HG03097 (cell line): Measurements from ENCODE around the gene KCNK1.

ENCODE experiments used
- ATAC-seq: cut with Tn5 transposase; IDR thresholded peaks from one replicate; pipeline ENCODE4 v1.9.1; 2021; ENCODE audit not compliant: unreplicated experiment, low FRiP score

The KCNK1 gene

DNA sequence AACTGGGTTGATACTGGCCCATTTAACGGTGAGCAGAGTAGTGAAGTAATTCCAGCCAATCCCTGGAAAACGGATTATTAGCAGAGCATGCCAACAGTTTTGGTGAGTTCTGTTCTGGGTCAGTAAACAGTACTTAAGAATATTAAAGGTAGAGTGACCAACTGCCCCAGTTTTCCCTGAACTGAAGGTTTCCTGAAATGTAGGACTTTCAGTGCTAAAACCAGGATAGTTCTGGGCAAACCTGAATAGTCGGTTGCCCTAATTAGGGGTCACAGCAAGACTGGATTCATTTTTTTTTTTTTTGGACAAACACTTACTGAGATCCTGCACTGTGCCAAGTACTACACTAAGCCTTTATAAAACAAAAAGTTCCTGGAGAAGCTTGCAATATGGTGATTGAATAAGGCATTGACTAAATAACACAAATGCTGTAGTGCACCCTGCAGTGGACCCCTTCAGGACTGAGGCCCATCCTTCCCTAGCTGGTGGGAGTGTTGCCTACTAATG lies 75.9 kb downstream of the KCNK1 start:
- no peak for ATAC-seq

DNA sequence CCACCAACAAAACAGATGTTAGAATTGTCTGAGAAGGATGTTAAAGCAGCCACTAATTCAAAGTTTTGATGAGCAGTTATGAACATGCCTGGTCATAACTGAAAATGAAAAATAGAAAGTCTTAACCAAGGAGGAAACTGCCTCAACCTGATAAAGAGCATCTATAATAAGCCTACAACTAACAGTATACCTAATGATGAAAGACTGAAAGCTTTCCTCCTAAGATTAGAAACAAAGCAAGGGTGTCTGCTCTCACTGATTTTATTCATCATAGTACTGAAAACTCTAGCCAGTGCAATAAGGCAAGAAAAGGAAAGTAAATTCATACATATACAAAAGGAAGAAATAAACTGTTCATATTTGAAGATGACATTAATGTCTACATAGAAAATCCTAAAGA lies 82.0 kb downstream of the KCNK1 start:
- no peak for ATAC-seq

- ATAC-seq = no peak
Observed at GRCh38 chr1:233700338-233700737, 86.4 kb downstream of the KCNK1 start.

- ATAC-seq = no peak
Observed at GRCh38 chr1:233704170-233704897, 90.4 kb downstream of the KCNK1 start.

DNA sequence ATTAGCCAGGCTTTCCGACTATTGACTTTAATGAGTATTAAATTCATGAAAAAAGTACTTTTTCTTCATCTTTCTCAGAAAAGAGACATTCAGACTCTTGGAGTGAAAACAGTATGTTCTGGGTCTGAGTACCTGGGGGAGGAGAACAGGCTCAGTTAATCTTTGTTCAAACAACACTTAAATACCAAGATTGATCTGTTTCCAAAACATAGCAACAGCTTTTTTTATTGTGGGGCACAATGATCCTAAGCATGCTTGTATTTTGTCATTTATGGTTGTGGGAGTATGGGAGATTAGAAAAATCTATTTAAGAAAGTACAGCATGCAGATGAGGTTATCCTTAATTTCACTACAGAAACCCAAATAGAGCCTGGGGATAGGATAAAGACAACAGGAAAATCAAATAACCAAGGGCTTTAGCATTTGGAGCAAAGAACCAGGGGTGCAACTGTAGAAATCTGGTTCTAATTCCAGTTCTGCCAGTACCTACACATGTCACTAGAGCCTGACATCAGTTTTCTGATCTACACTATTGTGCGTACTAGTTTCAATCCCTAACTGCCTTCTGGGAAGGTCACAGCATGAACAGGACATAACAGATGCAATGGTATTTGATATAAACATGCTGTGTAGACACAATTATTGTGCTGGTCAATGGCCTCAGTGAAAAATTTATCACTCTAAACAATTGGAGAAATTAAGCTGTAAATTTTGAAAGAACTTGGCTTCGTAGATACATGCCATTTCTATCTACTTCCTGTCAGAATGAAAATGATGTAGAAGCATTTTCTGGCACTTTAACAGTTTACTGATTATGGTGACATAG lies 91.2 kb downstream of the KCNK1 start:
- ATAC-seq = no peak

DNA sequence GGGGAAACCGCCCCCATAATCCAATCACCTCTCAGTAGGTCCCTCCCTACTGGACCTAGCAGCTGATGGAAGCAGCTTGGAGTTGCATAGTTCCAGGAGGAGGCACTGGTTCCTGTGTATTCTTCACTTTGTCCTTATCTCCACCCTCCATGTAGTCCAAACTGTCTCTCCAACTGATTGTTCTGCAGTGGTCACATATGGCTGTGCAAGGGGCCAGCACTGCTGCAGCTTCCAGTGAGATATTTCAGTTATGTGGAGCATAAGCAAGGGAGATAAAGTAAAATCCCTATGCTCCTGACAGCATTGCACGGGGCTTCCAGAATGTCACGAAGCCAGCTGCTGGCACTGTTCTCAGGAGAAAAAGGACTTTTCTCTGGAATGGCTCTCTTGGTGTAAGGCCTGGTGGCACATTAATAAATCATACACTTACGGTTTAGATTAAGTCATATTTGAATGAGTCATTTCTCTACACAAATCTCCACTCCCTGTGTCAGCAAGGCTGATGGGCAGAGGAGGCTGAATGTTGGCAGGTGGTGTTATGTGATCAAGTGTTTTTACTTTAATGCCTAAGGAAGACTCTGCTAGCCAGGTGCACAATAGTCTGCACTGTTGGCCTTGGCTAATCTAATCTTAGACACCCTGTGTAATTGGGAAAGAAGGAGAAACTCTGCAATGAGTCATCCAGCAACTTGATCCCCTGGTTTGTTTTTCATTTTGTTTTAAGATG lies 93.4 kb downstream of the KCNK1 start:
- ATAC-seq = no peak

GRCh38 chr1:233707880-233708815 lies 94.2 kb downstream of the KCNK1 start:
- no peak for ATAC-seq

DNA sequence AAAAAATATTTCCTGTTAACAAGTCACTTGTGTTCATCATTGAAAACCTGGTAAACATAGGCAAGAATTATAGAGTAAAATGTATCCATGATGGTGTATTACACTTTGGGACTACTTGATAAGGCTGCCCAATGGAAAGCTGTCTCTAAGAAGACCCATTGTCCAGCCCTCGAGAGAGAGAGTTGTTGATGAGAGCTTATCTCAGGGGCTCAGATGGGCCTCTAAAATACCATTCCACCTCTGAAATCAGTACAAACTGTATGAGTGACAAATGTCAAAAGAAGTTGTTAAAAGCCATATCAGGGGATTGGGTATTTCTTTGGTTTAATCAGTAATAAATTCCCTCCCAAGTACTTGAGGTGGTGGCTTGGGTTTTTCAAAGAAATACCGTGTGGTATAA lies 96.1 kb downstream of the KCNK1 start:
- no peak for ATAC-seq

DNA sequence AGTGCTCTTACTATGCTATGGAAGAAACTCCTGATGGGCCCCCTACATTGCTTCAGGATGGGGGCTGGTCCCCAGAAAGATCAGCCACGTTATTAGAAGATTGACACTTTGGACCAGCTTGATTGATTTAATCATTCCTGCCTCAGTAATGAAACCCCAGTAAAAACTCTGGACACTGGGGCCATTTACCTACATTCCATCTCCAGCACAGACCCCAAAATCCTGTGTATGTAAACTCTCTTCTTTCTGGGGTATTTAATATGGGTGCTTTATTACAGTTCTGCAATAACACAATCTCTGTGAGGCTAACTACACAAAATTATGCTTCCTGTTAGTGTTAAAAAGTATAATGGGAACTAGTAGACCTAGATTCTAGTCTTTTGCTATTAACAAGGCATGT lies 96.6 kb downstream of the KCNK1 start:
- no peak for ATAC-seq

DNA sequence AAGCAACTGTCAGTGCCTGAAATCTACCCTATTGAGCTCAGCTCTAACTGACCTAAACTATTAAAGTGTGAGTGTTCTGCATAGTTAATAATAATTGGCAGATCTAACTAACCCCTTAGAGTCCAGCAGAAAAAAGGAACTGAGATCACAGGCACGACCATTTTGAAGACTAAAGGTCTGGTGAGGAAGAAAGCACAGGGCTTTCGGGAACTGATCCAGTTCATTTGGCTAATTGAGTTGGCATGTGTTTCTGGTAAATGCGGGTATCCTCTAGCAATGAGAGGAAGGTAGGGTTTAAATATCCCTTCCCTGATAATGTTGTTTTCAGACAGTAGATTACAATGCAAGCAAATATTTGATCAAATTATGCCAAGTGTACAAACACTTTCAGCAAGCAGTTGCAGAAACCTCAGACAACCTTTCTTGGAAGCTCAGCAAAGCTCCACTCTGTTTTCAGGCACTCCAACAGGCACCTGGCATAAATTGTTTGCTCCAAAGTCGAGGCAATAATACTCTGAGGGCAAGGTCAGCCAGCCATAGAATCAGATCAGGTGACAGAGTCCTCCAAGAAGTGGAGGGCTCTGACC lies 100.8 kb downstream of the KCNK1 start:
- ATAC-seq = no peak

DNA sequence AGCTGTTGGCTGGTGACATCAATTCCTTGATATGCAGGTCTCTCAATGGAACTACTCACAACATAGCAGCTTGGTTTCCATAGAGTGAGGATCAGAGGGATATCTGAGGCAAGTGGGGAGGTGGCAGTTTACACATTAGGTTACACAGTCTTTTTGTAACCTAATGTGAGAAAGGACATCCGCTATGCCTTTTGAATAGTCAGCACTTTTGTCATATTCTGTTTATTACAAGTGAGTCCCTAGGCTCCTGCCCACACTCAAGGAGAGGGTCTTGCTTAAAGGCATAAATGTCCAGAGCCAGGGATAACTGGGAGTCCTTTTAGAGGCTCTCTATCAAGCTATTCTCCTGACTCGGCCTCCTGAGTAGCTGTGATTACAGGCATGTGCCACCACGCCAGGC lies 104.2 kb downstream of the KCNK1 start:
- ATAC-seq = no peak

DNA sequence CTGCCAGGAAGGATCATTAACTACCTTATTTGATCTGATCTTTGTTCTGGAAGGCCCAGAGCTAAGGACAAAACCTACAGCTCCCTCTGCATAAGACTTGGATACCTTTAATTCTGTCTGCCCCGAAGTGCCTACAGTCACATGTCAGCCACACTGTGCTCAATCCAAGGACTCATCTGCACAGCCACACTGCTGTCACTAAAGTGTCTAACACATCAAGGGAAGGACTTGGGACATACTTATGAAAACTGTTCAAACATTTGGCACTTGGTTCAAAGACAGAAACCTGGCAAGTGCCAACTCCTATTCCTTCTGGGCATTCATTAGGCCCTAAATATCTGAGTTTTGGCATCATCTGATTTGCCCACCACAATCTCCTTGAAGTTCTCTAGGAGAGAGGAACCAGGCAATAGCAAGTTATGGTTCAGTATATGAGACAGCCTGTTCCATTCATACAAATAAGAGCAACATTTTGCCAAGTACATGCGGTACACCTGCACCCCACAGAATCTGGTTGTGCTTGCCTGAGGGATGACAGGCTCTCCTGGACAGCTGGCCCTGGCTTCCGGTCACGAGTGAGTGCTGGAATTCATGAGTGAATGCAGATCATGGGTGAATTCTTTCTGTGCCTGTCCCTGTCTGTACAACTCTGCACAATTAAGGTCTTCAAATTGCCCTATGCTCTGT lies 105.9 kb downstream of the KCNK1 start:
- no peak for ATAC-seq

DNA sequence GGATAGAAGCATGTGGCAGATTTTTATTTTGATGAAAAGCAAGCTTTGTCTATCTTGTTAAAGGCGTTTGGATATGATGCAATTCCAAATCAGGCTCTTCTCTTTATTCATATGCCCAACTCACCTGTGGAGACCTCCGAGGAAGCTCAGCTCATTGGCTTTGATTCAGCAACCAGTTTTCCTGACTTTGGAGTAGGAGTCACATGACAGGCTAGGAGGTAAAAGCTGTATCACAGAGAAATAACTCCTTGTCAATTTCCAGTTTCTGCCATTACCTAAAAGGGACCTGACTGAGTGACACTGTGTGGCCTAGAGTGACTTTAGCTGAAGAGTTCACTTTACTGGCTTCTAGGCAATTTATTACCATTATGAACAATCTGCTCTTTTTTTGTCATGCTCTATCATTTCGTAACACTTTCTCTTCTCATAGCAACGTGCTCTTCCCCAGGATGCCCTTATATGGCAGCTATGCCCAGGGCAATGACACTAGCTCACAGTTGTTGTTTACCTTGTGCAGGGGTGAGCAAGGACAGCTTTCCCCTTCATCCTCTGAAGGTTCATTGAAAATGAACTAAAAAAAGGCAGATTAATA lies 107.2 kb downstream of the KCNK1 start:
- ATAC-seq = no peak
